Measurements from ENCODE around the gene LMF2.
"Not testable (repeated sequence)": the region's sequence is repeated elsewhere in the genome, so short reads cannot be mapped to it uniquely, and the experiment has no call there.

LMF2 gene

DNA sequence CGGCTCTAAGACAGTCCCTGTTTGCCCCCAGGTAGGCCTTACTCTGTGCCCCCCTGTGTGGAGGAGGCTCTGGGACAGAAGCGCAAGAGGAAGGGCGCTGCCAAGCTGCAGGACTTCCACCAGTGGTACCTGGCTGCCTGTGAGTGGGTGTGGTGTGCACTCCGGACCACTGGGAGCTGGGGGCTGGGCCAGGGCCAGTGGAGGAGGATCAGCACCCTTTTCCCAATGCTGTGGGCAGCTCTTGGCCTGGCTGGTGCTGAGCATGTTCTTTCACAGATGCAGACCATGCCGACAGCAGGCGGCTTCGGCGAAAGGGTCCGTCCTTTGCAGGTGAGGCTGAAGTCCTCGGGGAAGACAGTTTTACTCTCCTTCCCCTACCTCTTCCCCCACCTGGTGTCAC is 14.2 kb upstream of the LMF2 start:
- H3K4me3 ChIP-seq (ENCODE audit: low read length): no peak overlapping the region
- DNase-seq (ENCODE audit: low read depth): no peak
- TF ChIP-seq, protein P1, sequence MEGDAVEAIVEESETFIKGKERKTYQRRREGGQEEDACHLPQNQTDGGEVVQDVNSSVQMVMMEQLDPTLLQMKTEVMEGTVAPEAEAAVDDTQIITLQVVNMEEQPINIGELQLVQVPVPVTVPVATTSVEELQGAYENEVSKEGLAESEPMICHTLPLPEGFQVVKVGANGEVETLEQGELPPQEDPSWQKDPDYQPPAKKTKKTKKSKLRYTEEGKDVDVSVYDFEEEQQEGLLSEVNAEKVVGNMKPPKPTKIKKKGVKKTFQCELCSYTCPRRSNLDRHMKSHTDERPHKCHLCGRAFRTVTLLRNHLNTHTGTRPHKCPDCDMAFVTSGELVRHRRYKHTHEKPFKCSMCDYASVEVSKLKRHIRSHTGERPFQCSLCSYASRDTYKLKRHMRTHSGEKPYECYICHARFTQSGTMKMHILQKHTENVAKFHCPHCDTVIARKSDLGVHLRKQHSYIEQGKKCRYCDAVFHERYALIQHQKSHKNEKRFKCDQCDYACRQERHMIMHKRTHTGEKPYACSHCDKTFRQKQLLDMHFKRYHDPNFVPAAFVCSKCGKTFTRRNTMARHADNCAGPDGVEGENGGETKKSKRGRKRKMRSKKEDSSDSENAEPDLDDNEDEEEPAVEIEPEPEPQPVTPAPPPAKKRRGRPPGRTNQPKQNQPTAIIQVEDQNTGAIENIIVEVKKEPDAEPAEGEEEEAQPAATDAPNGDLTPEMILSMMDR (IDR thresholded peaks at IDR 0.05; ENCODE audit: insufficient read depth, low read depth, low read length, missing control alignments): no peak

DNA sequence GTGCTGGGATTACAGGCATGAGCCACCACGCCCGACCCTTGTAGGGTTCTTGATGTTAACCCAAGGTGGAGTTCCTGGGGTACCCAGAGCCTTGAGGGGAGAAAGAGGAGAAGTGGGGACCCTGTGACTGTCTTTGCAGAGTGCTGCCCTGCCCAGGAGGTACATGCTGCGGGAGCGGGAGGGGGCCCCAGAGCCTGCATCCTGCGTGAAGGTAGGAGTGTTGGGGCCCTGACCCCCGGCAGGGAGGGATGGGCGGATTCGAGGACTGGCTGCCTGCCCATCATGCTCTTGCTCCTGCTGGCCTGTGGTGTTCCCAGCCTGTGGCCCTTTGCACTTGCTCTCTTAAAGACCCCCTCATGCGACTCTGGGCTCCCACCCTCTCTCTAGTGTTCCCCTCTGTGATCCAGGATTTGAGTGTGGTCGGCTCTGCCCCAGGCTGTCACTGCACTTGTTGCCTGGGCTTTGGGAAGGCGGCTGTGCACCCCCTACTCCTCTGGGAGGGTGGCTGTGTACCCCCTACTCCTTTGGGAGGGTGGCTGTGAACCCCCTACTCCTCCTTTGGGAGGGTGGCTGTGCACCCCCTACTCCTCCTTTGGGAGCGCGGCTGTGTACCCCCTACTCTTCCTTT is 13.4 kb upstream of the LMF2 start:
- TF ChIP-seq, protein P1 (IDR thresholded peaks at IDR 0.05; ENCODE audit: insufficient read depth, low read depth, low read length, missing control alignments): no peak
- DNase-seq (ENCODE audit: low read depth): no peak
- no peak overlapping the region for H3K4me3 ChIP-seq (ENCODE audit: low read length)

DNA sequence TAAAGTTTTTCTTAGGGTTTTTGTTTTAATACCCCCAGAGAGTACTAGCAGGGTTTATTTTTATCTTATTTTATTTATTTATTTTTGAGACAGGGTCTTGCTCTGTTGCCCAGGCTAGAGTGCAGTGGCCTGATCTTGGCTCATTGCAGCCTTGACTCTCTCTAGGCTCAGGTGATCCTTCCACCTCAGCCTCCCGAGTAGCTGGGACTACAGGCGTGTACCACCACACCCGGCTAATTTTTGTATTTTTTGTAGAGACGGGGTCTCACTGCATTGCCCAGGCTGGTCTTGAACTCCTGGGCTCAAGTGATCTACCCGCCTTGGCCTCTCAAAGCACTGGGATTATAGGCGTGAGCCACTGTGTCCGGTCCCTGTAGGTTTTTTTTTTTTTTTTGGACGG is 12.7 kb upstream of the LMF2 start:
- not testable (repeated sequence) for H3K4me3 ChIP-seq (ENCODE audit: low read length); DNase-seq (ENCODE audit: low read depth)

DNA sequence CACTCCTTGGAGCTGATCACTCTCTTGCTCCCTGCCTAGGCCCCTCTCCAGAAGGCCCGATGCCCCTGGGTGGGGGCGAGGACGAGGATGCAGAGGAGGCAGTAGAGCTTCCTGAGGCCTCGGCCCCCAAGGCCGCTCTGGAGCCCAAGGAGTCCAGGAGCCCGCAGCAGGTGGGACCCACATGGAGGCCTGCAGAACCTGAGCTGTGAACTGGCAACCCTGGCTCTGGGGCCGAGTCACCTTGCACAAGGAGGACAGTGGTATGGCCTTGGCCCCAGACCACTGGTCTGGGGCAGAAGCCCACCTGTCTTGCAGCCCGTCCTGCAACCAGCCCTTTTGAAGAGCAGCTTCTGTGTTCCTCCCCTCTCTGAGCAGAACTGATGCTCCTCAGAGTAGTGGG is 11.6 kb upstream of the LMF2 start:
- no peak for DNase-seq (ENCODE audit: low read depth)
- TF ChIP-seq, protein P1 (IDR thresholded peaks at IDR 0.05; ENCODE audit: insufficient read depth, low read depth, low read length, missing control alignments): no peak
- H3K4me3 ChIP-seq (ENCODE audit: low read length): no peak overlapping the region

DNA sequence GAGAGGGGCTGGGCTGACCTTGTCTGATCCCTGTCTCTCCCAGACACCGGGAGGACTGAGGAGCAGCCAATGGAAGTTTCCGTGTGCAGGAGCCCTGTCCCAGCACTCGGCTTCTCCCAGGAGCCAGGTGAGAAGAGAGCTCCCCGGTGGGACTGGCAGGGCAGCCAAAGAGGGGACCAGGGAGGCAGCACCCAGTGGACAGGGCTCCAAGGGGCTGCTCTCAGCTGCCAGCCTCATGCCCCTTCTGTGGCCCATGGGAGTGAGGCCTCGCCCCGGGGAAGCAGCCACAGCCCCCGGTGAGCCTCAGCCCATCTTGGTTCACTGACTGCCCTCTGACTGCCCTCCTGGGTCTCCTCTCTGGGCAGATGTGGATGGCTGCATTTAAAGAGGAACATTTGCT is 11.1 kb upstream of the LMF2 start:
- DNase-seq (ENCODE audit: low read depth): no peak
- H3K4me3 ChIP-seq (ENCODE audit: low read length): no peak overlapping the region
- TF ChIP-seq, protein P1 (IDR thresholded peaks at IDR 0.05; ENCODE audit: insufficient read depth, low read depth, low read length, missing control alignments): no peak

DNA sequence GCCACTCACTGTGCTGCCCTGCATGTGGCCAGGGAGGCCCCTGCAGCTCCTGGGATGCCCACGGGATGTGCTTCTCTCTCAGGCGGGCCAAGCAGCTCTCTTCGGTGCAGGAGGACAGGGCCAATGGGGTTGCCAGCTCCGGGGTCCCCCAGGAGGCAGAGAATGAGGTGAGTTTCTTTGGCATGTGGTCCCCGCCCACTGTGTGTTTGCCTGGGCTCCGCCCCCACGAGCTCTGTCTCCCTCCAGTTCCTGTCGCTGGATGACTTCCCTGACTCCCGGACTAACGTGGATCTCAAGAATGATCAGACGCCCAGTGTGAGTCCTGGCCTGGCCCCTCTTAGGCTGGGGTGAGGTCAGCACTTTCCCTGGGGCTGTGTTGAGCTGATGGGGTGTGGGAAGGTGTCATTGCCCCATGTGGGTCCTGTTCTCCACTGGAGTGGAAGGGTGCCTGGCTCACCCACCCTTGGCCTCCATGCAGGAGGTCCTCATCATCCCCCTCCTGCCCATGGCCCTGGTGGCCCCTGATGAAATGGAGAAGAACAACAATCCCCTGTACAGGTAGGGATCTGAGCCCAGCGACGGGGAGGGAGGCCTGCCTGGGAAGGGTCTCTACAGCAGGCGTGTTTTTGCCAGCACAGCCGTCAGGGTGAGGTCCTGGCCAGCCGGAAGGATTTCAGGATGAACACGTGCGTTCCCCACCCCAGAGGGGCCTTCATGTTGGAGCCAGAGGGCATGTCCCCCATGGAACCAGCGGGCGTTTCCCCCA is 10.2 kb upstream of the LMF2 start:
- no peak for DNase-seq (ENCODE audit: low read depth)
- TF ChIP-seq, protein P1 (IDR thresholded peaks at IDR 0.05; ENCODE audit: insufficient read depth, low read depth, low read length, missing control alignments): no peak
- H3K4me3 ChIP-seq (ENCODE audit: low read length): no peak overlapping the region

DNA sequence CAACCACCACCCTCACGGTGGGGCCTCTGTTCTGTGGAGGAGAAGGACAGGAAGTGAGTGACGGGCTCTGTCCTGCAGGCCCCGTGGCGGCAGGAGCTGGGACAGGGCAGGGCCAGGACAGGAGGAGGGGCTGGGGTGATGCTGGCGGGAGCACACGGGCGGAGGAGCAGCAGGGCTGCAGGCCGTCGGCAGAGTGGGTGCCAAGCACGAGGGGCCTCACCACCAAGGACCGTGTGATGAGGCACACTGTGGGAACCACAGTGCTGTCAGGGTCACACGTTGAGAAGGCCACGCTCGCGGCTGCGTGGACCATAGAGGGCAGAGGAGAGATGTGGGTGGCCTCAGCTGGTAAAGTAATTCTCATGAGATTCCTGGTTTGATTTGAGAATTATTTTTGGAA is 9.4 kb upstream of the LMF2 start:
- H3K4me3 ChIP-seq (ENCODE audit: low read length): no peak overlapping the region
- TF ChIP-seq, protein P1 (IDR thresholded peaks at IDR 0.05; ENCODE audit: insufficient read depth, low read depth, low read length, missing control alignments): no peak
- no peak for DNase-seq (ENCODE audit: low read depth)
